Measurements from ENCODE around the gene HMGCLL1.

Gene HMGCLL1

DNA sequence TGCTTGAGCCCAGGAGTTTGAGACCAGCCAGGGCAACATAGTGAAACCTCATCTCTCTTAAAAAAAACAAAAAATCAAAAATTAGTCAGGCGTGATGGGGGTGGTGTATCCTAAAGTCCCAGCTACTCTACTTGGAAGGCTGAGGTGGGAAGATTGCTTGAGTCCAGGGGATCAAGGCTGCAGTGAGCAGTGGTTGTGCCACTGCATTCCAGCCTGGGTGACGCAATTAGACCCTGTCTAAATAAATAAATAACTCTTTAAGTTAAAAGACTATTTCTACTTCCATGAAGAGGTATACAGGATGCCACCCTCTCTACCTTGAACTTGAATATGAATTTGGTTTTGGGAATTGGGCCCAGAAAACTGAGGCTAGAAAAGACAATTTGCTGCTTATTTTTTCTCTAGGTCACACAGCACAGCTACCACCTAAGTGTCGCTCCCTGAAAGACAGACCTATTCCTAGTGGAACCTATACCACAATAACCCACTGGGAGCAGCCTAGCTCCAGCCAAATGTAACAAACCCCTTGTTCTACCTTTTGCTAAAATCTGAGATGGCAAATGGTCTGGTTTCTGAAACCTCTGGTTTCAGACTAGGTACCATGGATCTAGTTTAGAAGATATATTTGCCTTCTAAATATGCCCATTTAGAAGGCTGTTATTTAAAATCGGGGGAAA, 35.2 kb downstream of the HMGCLL1 start:
- DNase-seq (ENCODE audit: low read depth, low spot score): no peak
- H3K4me3 ChIP-seq (ENCODE audit: low read length): no peak overlapping the region

GRCh38 chr6:55541024-55541423, 38.0 kb downstream of the HMGCLL1 start:
- no peak for DNase-seq (ENCODE audit: low read depth, low spot score)
- no peak overlapping the region for H3K4me3 ChIP-seq (ENCODE audit: low read length)

GRCh38 chr6:55536391-55536956, 42.5 kb downstream of the HMGCLL1 start:
- DNase-seq (ENCODE audit: low read depth, low spot score): no peak
- H3K4me3 ChIP-seq (ENCODE audit: low read length): no peak overlapping the region

GRCh38 chr6:55531496-55531895, 47.5 kb downstream of the HMGCLL1 start:
- H3K4me3 ChIP-seq (ENCODE audit: low read length): no peak overlapping the region
- DNase-seq (ENCODE audit: low read depth, low spot score): no peak

DNA sequence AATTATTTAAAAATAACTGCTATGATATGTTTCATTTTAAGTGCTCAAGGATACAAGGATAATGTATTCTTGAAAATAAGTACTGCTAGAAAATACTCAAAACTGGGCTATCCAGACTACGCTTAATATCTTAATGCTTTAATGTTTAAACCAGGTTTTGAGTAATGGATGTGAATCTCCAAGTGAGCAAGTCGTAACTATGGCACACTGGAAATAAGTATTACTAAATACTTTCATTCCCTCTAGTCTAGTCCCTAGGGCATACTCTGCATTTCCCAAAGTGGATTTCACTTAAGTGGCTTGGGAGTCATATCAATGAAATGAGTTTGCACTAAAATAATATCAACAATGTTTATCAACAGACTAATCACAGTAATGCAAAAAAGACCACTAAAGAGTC, 48.1 kb downstream of the HMGCLL1 start:
- DNase-seq (ENCODE audit: low read depth, low spot score): no peak
- H3K4me3 ChIP-seq (ENCODE audit: low read length): no peak overlapping the region

DNA sequence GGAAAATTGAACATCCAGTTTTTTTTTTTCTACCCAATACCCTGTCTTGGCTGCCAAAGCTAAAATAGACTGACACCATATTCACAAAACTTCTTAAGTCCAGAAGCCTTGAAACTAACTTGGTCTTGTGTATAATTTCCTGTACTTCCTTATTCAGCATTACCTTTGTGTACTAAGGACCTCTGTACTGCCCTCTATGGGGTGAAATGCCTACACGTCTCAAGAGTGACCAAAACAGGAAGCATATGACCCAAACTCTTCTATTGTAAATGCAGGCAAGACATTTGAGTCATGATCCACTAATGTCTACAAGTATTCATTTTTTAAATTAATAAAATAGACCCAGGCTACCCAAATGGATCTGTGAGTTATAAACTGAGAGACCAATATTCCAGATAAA, 50.4 kb downstream of the HMGCLL1 start:
- H3K4me3 ChIP-seq (ENCODE audit: low read length): no peak overlapping the region
- peak; percentile 16 for DNase-seq (ENCODE audit: low read depth, low spot score)

GRCh38 chr6:55524441-55524840, 54.6 kb downstream of the HMGCLL1 start:
- H3K4me3 ChIP-seq (ENCODE audit: low read length): no peak overlapping the region
- DNase-seq (ENCODE audit: low read depth, low spot score): no peak

GRCh38 chr6:55518529-55519060, 60.4 kb downstream of the HMGCLL1 start:
- no peak for DNase-seq (ENCODE audit: low read depth, low spot score)

DNA sequence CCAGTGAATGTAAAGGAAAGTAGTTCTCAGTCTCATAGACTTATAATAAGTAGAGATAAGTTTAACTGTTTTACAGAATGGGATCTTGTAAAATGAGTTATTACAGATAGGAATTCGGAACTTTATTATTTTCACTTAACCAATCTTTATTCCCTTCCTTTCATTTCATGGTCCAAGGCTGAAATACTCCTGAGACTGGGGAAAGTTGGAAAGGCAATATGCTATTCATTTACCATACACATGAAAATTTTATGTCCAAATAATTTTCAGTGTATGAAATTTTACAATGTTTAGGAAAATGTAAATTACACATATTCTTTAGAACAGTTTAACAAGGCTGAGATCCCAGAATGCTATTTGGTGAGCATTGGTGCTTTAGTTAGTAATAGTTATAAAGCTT, 62.3 kb downstream of the HMGCLL1 start:
- H3K4me3 ChIP-seq (ENCODE audit: low read length): no peak overlapping the region
- no peak for DNase-seq (ENCODE audit: low read depth, low spot score)

More at GRCh38 chr6:55518529-55519060, 60.4 kb downstream of the HMGCLL1 start:
- no peak overlapping the region for H3K4me3 ChIP-seq (ENCODE audit: low read length)

GRCh38 chr6:55512904-55513303, 66.1 kb downstream of the HMGCLL1 start:
- no peak overlapping the region for H3K4me3 ChIP-seq (ENCODE audit: low read length)
- DNase-seq (ENCODE audit: low read depth, low spot score): no peak

- H3K4me3 ChIP-seq (ENCODE audit: low read length): no peak overlapping the region
- no peak for DNase-seq (ENCODE audit: low read depth, low spot score)
Observed at GRCh38 chr6:55511122-55511800, 67.7 kb downstream of the HMGCLL1 start.

GRCh38 chr6:55499591-55499990, 79.4 kb downstream of the HMGCLL1 start:
- no peak overlapping the region for H3K4me3 ChIP-seq (ENCODE audit: low read length)
- no peak for DNase-seq (ENCODE audit: low read depth, low spot score)

DNA sequence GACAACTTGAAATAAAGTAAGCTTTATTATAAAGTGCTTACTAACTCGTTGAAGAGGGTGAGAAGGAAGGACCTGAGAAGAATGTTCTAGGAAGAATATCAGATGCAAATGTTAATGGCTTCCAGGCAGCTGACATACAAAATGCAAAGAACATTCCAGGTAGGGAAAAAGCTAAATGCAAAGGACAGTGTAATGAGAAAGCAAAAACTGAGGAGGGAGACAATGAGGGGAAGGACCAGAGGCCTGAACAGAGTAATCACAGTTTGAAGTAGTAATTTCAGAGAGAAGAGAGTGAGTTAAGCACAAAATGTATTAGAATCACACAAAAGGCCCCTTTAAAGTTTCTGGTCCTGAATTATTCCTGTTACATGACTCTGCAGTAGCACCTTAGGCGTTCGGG, 81.3 kb downstream of the HMGCLL1 start:
- H3K4me3 ChIP-seq (ENCODE audit: low read length): no peak overlapping the region
- no peak for DNase-seq (ENCODE audit: low read depth, low spot score)

DNA sequence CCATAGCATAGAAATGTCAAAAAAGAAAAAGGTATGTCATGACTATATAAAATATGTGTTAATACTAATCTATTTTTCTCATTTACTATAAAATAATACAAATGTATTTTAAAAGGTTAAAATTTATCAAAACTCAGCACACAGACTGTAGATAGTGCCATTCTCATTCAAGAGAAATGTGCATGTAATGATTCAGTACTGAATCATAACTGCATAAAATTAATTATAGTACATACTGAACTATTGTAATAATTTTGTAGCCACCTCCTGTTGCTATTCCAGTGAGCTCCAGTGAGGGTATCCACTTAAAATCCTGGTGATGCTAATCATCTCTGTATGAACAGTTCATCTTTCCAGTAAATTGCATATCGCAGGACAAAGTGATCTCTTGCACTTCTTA, 82.8 kb downstream of the HMGCLL1 start:
- no peak overlapping the region for H3K4me3 ChIP-seq (ENCODE audit: low read length)
- DNase-seq (ENCODE audit: low read depth, low spot score): no peak

DNA sequence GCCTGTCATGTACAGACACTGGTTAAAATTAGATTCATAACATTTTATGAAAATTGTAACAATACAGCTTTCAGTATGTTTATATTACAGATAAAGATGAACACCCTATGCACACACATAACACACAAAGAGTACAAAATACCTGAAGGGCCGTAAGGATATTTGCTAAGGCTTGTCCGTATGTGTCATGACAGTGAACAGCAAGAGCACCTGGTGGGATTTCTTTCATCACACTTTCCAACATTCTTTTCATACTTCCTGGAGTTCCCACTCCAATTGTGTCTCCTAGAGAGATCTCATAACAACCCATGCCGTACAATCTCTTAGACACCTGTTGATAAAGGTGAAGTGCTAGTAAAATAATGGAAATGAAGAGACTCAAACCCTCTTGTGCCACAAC, 83.7 kb downstream of the HMGCLL1 start:
- H3K4me3 ChIP-seq (ENCODE audit: low read length): no peak overlapping the region
- no peak for DNase-seq (ENCODE audit: low read depth, low spot score)

DNA sequence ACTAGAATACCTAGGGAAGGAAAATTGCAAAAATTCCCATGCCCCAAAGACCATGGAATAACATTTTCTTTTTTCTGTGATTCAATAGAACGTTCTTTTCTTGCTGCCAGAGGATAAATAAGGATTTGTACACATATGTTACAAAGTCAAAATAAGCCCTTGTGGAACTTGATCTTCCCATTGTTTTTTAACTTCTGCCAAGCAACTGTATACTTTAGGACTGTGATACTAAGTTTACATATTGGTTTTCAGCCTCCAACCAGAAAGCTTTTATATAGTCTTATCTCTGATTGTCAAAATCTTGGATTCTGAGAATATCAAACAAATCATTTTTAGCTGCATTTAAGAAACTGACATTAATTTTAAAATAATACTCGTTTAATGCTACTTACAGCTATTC, 84.6 kb downstream of the HMGCLL1 start:
- DNase-seq (ENCODE audit: low read depth, low spot score): no peak
- no peak overlapping the region for H3K4me3 ChIP-seq (ENCODE audit: low read length)

- DNase-seq (ENCODE audit: low read depth, low spot score): no peak
- no peak overlapping the region for H3K4me3 ChIP-seq (ENCODE audit: low read length)
Observed at GRCh38 chr6:55492259-55492658, 86.7 kb downstream of the HMGCLL1 start.

DNA sequence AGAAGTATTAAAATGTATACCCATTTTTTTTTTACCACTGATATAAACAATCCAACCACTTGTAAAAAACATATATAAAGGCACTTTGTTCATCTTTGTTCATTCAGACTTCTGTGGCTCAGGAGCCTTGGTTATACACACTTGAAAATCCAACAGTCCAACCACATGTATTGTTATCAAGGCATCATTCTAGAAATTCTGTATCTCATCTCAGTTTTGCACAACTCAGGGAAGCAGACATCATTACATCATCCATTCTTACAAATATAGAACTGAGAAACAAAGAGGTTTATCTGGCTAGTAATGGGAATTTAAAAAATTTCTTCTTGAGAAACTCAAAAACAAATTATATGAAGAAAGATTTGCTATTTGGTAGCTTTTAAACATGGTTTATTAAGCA, 88.1 kb downstream of the HMGCLL1 start:
- H3K4me3 ChIP-seq (ENCODE audit: low read length): no peak overlapping the region
- no peak for DNase-seq (ENCODE audit: low read depth, low spot score)

DNA sequence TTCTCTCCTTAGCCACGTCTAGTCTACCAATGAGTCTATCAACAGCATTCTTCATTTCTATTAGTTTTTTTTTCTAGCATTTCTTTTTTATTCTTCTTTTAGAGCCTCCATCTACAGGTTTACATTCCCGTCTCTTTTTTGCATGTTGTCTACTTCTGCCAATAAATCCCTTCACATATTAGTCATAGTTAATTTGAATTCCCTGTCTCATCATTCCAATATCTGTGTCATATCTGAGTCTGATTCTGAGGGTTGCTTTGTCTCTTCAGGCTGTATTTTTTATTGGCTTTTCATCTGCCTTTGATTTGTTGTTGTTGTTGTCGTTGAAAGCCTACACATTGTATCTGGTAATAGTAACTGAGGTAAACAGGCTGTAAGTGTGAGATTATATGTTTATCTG, 104.6 kb downstream of the HMGCLL1 start:
- DNase-seq (ENCODE audit: low read depth, low spot score): no peak
- H3K4me3 ChIP-seq (ENCODE audit: low read length): no peak overlapping the region

- no peak for DNase-seq (ENCODE audit: low read depth, low spot score)
- H3K4me3 ChIP-seq (ENCODE audit: low read length): no peak overlapping the region
Observed at GRCh38 chr6:55473722-55474121, 105.3 kb downstream of the HMGCLL1 start.

Data from Jurkat, Clone E6-1 (cell line).